Gastroesophageal sphincter (tissue), 4 donors: ENCODE results near the gene ONECUT2. TPM values are rescaled to one million over a fixed set of nuclear protein-coding genes. Genes with fewer than 3 reads are reported as not detected.
"Not testable (repeated sequence)": the region's sequence is repeated elsewhere in the genome, so short reads cannot be mapped to it uniquely, and the experiment has no call there.

Source experiments
- ATAC-seq: fragments of 150-250 bp; one replicate; pipeline ENCODE4 v1.9.1; 2016; ENCODE audit warnings: mild to moderate bottlenecking, moderate library complexity
- H3K27ac ChIP-seq, 4 donors: fragments of 200-600 bp; sonication (generic) in 3 of 4; 1 replicate in 3 of 4; 2 replicates in 1 of 4; pipeline ENCODE4 v1.5.1; 2016 to 2019
- H3K27me3 ChIP-seq: fragments of 200-600 bp; sonication (generic); one replicate; pipeline ENCODE4 v1.5.1; 2019
- H3K36me3 ChIP-seq, 2 donors: fragments of 200-600 bp; sonication (generic); one replicate each; pipeline ENCODE4 v1.5.1; 2019; ENCODE audit warnings: control low read depth in 1 of 2
- H3K4me1 ChIP-seq, 3 donors: fragments of 200-600 bp; sonication (generic); 1 replicate in 2 of 3; 2 replicates in 1 of 3; pipeline ENCODE4 v1.5.1; 2016 to 2019; ENCODE audit warnings: control low read depth in 2 of 3
- H3K4me3 ChIP-seq, 2 donors: fragments of 200-600 bp; sonication (generic); one replicate each; pipeline ENCODE4 v1.5.1; 2019; ENCODE audit warnings: mild to moderate bottlenecking in 1 of 2, moderate library complexity in 1 of 2
- H3K9me3 ChIP-seq, 3 donors: fragments of 200-600 bp; sonication (generic); one replicate each; pipeline ENCODE4 v1.5.1; 2017 to 2019; ENCODE audit warnings: control low read depth in 2 of 3
- EP300 ChIP-seq: sonication (generic); formaldehyde crosslinking; IDR thresholded peaks from one replicate; pipeline ENCODE4 v1.6.1; 2017; ENCODE audit warnings: antibody characterized with exemption, mild to moderate bottlenecking
- POLR2A ChIP-seq, 2 donors: fragments of 450-650 bp; IDR thresholded peaks; one replicate each; pipeline ENCODE4 v1.6.1; 2017; ENCODE audit warnings: antibody characterized with exemption in 2 of 2, mild to moderate bottlenecking in 2 of 2, moderate library complexity in 1 of 2
- POLR2AphosphoS5 ChIP-seq: sonication (generic); formaldehyde crosslinking; IDR thresholded peaks from one replicate; pipeline ENCODE4 v1.6.1; 2017; ENCODE audit warnings: antibody characterized with exemption
- WGBS, 2 donors: methylation state at CpG; one replicate each; pipeline ENCODE4 v1.1.5; 2018; ENCODE audit warnings: low coverage in 1 of 2; 5-methylcytosine and 5-hydroxymethylcytosine counted together
- total RNA-seq, 4 donors: library from RNA; depleted of rRNA; stranded (reverse); fragments of >200 nt; gene quantifications; one replicate each; pipeline ENCODE4 v1.1.0, GENCODE V29; 2016
- TF ChIP-seq, protein P1 (sequence below), 4 experiments: fragments of 200-600 bp in 2 of 4; fragments of 450-650 bp in 2 of 4; sonication (generic) in 1 of 4; IDR thresholded peaks; one replicate each; pipeline ENCODE4 v1.5.1; 2017 to 2019; ENCODE audit warnings: antibody characterized with exemption in 4 of 4, mild to moderate bottlenecking in 2 of 4, moderate library complexity in 2 of 4

Gene ONECUT2
- total RNA-seq, 4 donors from 2014 or later, result under 0.01 to 0.23 (median 0.06) TPM

DNA sequence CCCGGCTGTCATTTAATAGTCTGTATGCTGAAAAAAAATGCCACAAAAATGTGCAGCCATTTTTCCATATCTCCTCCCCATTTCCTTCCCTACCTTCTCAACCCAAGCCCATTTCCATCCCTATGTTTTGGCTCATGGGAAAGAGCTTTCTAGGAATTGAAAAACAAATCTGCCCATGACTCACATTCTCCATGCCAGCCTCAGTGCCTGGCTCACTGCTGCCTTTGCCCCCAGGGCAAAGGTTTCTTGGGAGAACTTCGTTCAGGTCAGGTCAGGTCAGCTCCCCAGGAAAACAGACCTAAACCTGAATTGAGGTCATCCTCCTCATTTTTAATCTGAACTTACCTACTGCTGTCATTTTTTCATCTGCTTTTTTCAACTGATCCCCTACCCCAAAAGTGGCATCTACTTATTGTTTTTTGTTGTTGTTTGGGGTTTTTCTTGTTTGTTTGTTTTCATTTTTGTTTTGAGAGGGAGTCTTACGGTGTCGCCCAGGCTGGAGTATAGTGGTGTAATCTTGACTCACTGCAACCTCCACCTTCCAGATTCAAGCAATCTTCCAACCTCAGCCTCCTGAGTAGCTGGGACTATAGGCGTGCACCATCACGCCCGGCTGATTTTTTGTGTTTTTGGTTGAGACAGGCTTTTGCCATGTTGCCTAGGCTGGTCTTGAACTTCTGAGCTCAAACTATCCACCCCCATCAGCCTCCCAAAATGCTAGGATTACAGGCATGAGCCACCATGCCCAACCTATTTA is 84.7 kb downstream of the ONECUT2 start:
- no peak overlapping the region for H3K27ac ChIP-seq
- H3K36me3 ChIP-seq, result no peaks in the 10 kb centered on the region
- no peaks in the 10 kb centered on the region for H3K4me1 ChIP-seq
- 81 to 82% methylated on average over 2 to 6 of the region's 7 CpGs for WGBS, 2 donors
- H3K4me3 ChIP-seq, result no peak overlapping the region
- ATAC-seq, result no peak
- peaks cover 17% of the 10 kb centered on the region for H3K27me3 ChIP-seq
- TF ChIP-seq, protein P1, sequence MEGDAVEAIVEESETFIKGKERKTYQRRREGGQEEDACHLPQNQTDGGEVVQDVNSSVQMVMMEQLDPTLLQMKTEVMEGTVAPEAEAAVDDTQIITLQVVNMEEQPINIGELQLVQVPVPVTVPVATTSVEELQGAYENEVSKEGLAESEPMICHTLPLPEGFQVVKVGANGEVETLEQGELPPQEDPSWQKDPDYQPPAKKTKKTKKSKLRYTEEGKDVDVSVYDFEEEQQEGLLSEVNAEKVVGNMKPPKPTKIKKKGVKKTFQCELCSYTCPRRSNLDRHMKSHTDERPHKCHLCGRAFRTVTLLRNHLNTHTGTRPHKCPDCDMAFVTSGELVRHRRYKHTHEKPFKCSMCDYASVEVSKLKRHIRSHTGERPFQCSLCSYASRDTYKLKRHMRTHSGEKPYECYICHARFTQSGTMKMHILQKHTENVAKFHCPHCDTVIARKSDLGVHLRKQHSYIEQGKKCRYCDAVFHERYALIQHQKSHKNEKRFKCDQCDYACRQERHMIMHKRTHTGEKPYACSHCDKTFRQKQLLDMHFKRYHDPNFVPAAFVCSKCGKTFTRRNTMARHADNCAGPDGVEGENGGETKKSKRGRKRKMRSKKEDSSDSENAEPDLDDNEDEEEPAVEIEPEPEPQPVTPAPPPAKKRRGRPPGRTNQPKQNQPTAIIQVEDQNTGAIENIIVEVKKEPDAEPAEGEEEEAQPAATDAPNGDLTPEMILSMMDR (IDR thresholded peaks at IDR 0.05), result no peak
- TF ChIP-seq POLR2A (IDR thresholded peaks at IDR 0.05), result no peak
- no peak for TF ChIP-seq EP300
- no peak for TF ChIP-seq POLR2AphosphoS5
- H3K9me3 ChIP-seq, result no peaks in the 10 kb centered on the region

DNA sequence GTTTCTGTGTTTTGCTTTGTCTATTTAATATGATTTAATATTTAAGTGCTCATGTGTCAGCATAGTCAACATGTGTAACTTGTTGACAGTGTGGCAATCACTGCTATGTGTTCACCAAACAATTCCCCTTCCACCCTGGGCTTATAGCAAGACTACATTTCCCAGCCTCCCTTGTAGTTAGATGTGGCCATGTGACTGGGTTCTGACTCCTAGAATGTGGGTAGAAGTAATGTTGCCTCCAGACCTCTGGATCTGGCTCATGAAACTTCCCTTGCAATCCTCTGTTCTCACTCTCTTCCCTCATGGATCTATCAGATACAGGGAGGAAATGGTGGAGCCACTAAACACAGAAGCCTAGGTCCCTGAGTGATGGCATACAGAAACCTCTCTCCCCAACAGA is 87.2 kb downstream of the ONECUT2 start:
- not testable (repeated sequence) for H3K36me3 ChIP-seq, H3K27ac ChIP-seq, ATAC-seq, H3K4me3 ChIP-seq, H3K9me3 ChIP-seq, H3K4me1 ChIP-seq
- H3K27me3 ChIP-seq, result peaks cover 17% of the 10 kb centered on the region

DNA sequence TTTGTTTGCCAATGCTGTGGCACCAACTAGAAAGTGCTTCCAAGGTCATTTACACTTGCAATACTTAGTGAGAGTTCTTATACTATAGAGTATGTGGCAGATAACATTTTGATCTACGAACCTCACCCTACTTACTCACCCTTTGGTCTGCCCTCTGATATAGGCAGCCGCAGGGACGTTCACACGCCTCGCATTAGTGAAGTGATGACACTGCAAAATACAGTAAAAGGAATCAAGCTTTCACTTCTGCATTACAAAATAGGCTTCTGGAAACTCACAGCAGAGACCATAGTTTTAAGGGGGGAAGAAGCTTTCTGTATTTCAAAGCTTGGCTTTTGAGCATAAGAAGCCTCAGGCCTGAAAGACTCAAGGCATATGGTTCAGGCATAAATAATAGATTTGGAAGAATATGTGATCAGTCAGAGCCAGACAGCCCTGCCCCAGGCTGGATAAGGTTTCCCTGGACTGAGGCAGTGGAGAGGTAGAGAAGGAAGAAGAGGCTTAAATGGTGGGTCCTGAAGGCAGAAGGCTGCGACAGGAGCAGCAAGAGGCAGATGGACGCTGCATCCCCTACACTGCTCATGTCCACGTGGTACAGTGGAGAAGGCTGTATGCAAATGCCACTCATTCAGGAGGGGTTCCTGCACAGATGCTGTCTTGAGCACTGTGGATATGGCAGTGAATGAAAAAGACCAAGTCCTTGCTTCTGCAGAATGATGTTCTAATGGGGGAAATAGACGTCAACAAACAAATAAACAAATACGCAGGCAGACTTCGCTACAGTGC is 88.2 kb downstream of the ONECUT2 start:
- TF ChIP-seq POLR2A (IDR thresholded peaks at IDR 0.05) (no peak), POLR2AphosphoS5 (no peak), EP300 (no peak)
- TF ChIP-seq, protein P1 (IDR thresholded peaks at IDR 0.05), result no peak
- Histone ChIP-seq H3K4me3 (no peak overlapping the region), H3K36me3 (no peaks in the 10 kb centered on the region), H3K9me3 (no peaks in the 10 kb centered on the region), H3K27me3 (peaks cover 11% of the 10 kb centered on the region), H3K4me1 (no peaks in the 10 kb centered on the region), H3K27ac (no peak overlapping the region)
- WGBS, 2 donors, result 81 to 84% methylated on average over 7 to 11 of the region's 11 CpGs
- ATAC-seq, result no peak

DNA sequence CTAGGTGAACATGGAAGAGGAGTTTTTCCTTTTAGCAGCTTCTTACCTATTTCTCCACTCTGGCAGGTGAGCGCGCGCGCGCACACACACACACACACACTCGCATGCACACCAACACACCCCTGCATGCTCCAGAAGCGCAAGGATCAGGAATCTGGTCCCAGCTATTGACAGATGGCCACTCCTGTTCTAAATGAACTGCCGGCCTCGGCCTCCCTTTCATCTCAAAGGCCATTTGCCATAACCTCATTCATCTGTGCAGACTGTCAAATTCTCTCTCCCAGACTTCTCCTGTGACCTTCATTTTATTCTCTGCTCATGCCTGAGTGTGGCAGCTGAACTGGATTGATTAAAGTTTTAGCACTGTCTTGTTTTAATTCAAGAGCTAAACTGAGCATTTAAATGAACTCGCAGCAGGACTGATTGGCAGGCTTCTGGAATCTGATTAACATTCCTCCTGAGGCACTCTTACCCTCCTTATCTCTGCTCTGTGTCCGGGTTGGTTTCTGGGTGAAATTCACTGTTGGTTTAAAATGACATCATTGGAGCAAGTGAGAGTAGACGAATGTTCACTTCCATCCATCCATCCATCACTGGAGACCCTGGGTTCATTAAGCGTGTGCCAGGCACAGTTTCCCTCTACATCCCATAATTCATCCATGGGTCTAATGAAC is 92.5 kb downstream of the ONECUT2 start:
- Histone ChIP-seq H3K4me1 (no peaks in the 10 kb centered on the region), H3K9me3 (no peaks in the 10 kb centered on the region), H3K36me3 (no peaks in the 10 kb centered on the region), H3K27me3 (no peaks in the 10 kb centered on the region), H3K4me3 (no peak overlapping the region), H3K27ac (no peak overlapping the region)
- WGBS, 2 donors, result 56 to 59% methylated on average over 13 of the region's 13 CpGs
- no peak for ATAC-seq
- no peak for TF ChIP-seq POLR2AphosphoS5
- TF ChIP-seq EP300, result no peak
- TF ChIP-seq, protein P1 (IDR thresholded peaks at IDR 0.05), result no peak
- no peak for TF ChIP-seq POLR2A (IDR thresholded peaks at IDR 0.05)

DNA sequence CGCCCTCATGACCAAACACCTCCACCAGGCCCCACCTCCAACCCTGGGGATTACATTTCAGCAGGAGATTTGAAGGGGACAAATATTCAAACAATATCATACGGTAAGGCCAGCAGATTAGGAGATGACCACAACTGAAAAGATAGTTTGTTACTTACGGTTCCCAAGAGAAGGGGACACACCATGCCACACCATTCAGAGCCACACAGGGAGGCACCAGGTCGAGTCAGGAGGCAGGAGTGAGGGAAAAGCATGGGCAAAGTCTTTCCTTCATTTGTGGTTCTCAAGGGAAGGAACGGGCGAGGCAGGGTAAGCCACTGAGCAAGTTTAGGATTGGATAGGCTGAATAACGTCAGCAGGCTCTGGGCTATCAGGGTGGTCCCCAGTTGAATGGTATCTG is 94.0 kb downstream of the ONECUT2 start:
- Histone ChIP-seq H3K4me3 (no peak overlapping the region), H3K36me3 (no peaks in the 10 kb centered on the region), H3K27me3 (no peaks in the 10 kb centered on the region), H3K9me3 (no peaks in the 10 kb centered on the region), H3K4me1 (no peaks in the 10 kb centered on the region), H3K27ac (no peak overlapping the region)
- no peak for ATAC-seq
- WGBS, 2 donors, result 68 to 72% methylated on average over 4 to 7 of the region's 7 CpGs
- TF ChIP-seq, protein P1 (IDR thresholded peaks at IDR 0.05), result no peak
- TF ChIP-seq POLR2AphosphoS5 (no peak), EP300 (no peak), POLR2A (IDR thresholded peaks at IDR 0.05) (no peak)
